Gastroesophageal sphincter (tissue), 4 donors: ENCODE measurements around the gene FOXO3B. TPM values are rescaled to one million over a fixed set of nuclear protein-coding genes. Genes with fewer than 3 reads are reported as not detected.
"Not testable (repeated sequence)": the region's sequence is repeated elsewhere in the genome, so short reads cannot be mapped to it uniquely, and the experiment has no call there.

Experiments
- ATAC-seq: fragments of 150-250 bp; one replicate; pipeline ENCODE4 v1.9.1; 2016; ENCODE audit warnings: mild to moderate bottlenecking, moderate library complexity
- H3K27ac ChIP-seq, 4 donors: fragments of 200-600 bp; sonication (generic) in 3 of 4; 1 replicate in 3 of 4; 2 replicates in 1 of 4; pipeline ENCODE4 v1.5.1; 2016 to 2019
- H3K27me3 ChIP-seq: fragments of 200-600 bp; sonication (generic); one replicate; pipeline ENCODE4 v1.5.1; 2019
- H3K36me3 ChIP-seq, 2 donors: fragments of 200-600 bp; sonication (generic); one replicate each; pipeline ENCODE4 v1.5.1; 2019; ENCODE audit warnings: control low read depth in 1 of 2
- H3K4me1 ChIP-seq, 3 donors: fragments of 200-600 bp; sonication (generic); 1 replicate in 2 of 3; 2 replicates in 1 of 3; pipeline ENCODE4 v1.5.1; 2016 to 2019; ENCODE audit warnings: control low read depth in 2 of 3
- H3K4me3 ChIP-seq, 2 donors: fragments of 200-600 bp; sonication (generic); one replicate each; pipeline ENCODE4 v1.5.1; 2019; ENCODE audit warnings: mild to moderate bottlenecking in 1 of 2, moderate library complexity in 1 of 2
- H3K9me3 ChIP-seq, 3 donors: fragments of 200-600 bp; sonication (generic); one replicate each; pipeline ENCODE4 v1.5.1; 2017 to 2019; ENCODE audit warnings: control low read depth in 2 of 3
- WGBS, 2 donors: methylation state at CpG; one replicate each; pipeline ENCODE4 v1.1.5; 2018; ENCODE audit warnings: low coverage in 1 of 2; 5-methylcytosine and 5-hydroxymethylcytosine counted together
- small RNA-seq, 4 donors: library from RNA; depleted of rRNA; stranded (forward); fragments of <200 nt; gene quantifications; one replicate each; pipeline ENCODE3, GENCODE V24; 2016
- total RNA-seq, 4 donors: library from RNA; depleted of rRNA; stranded (reverse); fragments of >200 nt; gene quantifications; one replicate each; pipeline ENCODE4 v1.1.0, GENCODE V29; 2016

The FOXO3B gene
- total RNA-seq, 4 donors from 2014 or later = 4.7 to 12.0 (median 6.8) TPM

- H3K4me3 ChIP-seq, H3K36me3 ChIP-seq, H3K4me1 ChIP-seq, H3K9me3 ChIP-seq, H3K27ac ChIP-seq, ATAC-seq: not testable (repeated sequence)
- H3K27me3 ChIP-seq = peaks cover 53% of the 10 kb centered on the region
- WGBS, 2 donors = no CpG with 5 or more reads among the region's 7 CpGs
Observed at GRCh38 chr17:18635773-18636172, 46.3 kb downstream of the FOXO3B start.

GRCh38 chr17:18634550-18635263 lies 47.4 kb downstream of the FOXO3B start:
- Histone ChIP-seq H3K4me3 (peak overlapping the region in 1 of 2 donors; percentile 36), H3K27me3 (peaks cover 58% of the 10 kb centered on the region)
- WGBS, 2 donors = 7 to 13% methylated on average over 3 to 9 of the region's 56 CpGs
- not testable (repeated sequence) for H3K4me1 ChIP-seq, ATAC-seq, H3K36me3 ChIP-seq, H3K9me3 ChIP-seq, H3K27ac ChIP-seq

Small RNAs within 50 kb of the gene (small RNA-seq; reads per million reads assigned to genes)
- gene AC026271.2 = 0 reads per million in 4 donors
- 0 reads per million in 4 donors for gene AC026271.4

Other genes with a start within 250 kb of the FOXO3B start
- not detected for gene LGALS9C, start 205.5 kb downstream of the FOXO3B start, total RNA-seq
- gene TBC1D28, start 37.9 kb downstream of the FOXO3B start, total RNA-seq = not detected
- under 1 TPM in 1 of 4 donors, not detected in 3; 0.16 TPM for gene FBXW10, start 61.7 kb upstream of the FOXO3B start, total RNA-seq
- 10 to 100 TPM; 23.5 to 58.6 (median 32.2) TPM for gene TVP23B, start 98.9 kb upstream of the FOXO3B start, total RNA-seq
- 10 to 100 TPM; 20.9 to 27.6 (median 23.4) TPM for gene PRPSAP2, start 175.8 kb upstream of the FOXO3B start, total RNA-seq